HEK293 (cell line): Measurements from ENCODE around the gene NGRN.

Experiments used
- KLF9 ChIP-seq: fragments of 450-650 bp; formaldehyde crosslinking; IDR thresholded peaks from 2 replicates; pipeline ENCODE4 v1.5.1; 2016; ENCODE audit warnings: missing biosample characterization, missing genetic modification characterization, low read depth
- YY1 ChIP-seq: fragments of 450-650 bp; formaldehyde crosslinking; IDR thresholded peaks from 2 replicates; pipeline ENCODE4 v1.5.1; 2018; ENCODE audit warnings: missing biosample characterization, missing genetic modification characterization
- ZNF140 ChIP-seq: fragments of 450-650 bp; formaldehyde crosslinking; IDR thresholded peaks from 2 replicates; pipeline ENCODE4 v1.5.1; 2016; ENCODE audit warnings: missing biosample characterization, missing genetic modification characterization
- ZNF223 ChIP-seq: fragments of 450-650 bp; formaldehyde crosslinking; IDR thresholded peaks from 2 replicates; pipeline ENCODE4 v1.5.1; 2016; ENCODE audit warnings: missing biosample characterization, missing genetic modification characterization
- TF ChIP-seq, protein P1 (sequence below): fragments of 450-650 bp; formaldehyde crosslinking; IDR thresholded peaks from 2 replicates; pipeline ENCODE4 v1.5.1; 2017; ENCODE audit warnings: missing biosample characterization, missing genetic modification characterization
- TF ChIP-seq, protein P2 (sequence below): fragments of 450-650 bp; formaldehyde crosslinking; IDR thresholded peaks from 2 replicates; pipeline ENCODE4; 2016; ENCODE audit warnings: missing biosample characterization, missing genetic modification characterization
- TF ChIP-seq, protein P3 (sequence below): fragments of 450-650 bp; formaldehyde crosslinking; IDR thresholded peaks from 2 replicates; pipeline ENCODE4 v1.5.1; 2016; ENCODE audit warnings: missing biosample characterization, missing genetic modification characterization
- TF ChIP-seq, protein P4 (sequence below): fragments of 450-650 bp; formaldehyde crosslinking; IDR thresholded peaks from 2 replicates; pipeline ENCODE4 v1.5.1; 2016; ENCODE audit warnings: missing biosample characterization, missing genetic modification characterization

DNA sequence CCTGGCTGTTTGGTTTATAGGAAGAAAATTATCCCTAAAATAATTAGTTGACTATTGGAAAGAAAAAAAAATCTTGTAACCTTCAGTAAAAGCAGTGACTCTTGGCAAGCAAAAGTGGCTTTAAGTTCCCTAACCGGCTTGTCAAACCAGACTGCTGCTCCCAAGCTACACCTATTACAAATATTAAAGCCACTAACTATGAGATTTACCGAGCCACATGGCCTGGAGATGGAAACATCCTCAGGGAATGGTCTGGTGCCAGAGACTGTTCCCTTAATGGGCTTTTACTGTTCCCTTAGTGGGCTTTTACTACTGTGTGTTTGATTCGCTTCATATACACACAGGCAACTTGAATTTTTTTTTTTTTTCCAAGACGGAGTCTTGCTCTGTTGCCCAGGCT is 50.7 kb downstream of the NGRN start:
- TF ChIP-seq ZNF223 (tag by site-specific recombination): no peak
- TF ChIP-seq, protein P1, sequence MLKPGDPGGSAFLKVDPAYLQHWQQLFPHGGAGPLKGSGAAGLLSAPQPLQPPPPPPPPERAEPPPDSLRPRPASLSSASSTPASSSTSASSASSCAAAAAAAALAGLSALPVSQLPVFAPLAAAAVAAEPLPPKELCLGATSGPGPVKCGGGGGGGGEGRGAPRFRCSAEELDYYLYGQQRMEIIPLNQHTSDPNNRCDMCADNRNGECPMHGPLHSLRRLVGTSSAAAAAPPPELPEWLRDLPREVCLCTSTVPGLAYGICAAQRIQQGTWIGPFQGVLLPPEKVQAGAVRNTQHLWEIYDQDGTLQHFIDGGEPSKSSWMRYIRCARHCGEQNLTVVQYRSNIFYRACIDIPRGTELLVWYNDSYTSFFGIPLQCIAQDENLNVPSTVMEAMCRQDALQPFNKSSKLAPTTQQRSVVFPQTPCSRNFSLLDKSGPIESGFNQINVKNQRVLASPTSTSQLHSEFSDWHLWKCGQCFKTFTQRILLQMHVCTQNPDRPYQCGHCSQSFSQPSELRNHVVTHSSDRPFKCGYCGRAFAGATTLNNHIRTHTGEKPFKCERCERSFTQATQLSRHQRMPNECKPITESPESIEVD (tag by site-specific recombination): no peak
- TF ChIP-seq, protein P2, sequence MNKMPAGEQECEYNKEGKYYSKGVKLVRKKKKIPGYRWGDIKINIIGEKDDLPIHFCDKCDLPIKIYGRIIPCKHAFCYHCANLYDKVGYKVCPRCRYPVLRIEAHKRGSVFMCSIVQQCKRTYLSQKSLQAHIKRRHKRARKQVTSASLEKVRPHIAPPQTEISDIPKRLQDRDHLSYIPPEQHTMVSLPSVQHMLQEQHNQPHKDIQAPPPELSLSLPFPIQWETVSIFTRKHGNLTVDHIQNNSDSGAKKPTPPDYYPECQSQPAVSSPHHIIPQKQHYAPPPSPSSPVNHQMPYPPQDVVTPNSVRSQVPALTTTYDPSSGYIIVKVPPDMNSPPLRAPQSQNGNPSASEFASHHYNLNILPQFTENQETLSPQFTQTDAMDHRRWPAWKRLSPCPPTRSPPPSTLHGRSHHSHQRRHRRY (tag by site-specific recombination): no peak
- no peak for TF ChIP-seq ZNF140
- TF ChIP-seq, protein P3, sequence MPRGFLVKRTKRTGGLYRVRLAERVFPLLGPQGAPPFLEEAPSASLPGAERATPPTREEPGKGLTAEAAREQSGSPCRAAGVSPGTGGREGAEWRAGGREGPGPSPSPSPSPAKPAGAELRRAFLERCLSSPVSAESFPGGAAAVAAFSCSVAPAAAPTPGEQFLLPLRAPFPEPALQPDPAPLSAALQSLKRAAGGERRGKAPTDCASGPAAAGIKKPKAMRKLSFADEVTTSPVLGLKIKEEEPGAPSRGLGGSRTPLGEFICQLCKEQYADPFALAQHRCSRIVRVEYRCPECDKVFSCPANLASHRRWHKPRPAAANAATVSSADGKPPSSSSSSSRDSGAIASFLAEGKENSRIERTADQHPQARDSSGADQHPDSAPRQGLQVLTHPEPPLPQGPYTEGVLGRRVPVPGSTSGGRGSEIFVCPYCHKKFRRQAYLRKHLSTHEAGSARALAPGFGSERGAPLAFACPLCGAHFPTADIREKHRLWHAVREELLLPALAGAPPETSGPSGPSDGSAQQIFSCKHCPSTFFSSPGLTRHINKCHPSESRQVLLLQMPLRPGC (tag by site-specific recombination): no peak
- TF ChIP-seq, protein P4, sequence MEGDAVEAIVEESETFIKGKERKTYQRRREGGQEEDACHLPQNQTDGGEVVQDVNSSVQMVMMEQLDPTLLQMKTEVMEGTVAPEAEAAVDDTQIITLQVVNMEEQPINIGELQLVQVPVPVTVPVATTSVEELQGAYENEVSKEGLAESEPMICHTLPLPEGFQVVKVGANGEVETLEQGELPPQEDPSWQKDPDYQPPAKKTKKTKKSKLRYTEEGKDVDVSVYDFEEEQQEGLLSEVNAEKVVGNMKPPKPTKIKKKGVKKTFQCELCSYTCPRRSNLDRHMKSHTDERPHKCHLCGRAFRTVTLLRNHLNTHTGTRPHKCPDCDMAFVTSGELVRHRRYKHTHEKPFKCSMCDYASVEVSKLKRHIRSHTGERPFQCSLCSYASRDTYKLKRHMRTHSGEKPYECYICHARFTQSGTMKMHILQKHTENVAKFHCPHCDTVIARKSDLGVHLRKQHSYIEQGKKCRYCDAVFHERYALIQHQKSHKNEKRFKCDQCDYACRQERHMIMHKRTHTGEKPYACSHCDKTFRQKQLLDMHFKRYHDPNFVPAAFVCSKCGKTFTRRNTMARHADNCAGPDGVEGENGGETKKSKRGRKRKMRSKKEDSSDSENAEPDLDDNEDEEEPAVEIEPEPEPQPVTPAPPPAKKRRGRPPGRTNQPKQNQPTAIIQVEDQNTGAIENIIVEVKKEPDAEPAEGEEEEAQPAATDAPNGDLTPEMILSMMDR (tag by site-specific recombination): no peak
- TF ChIP-seq YY1 (tag by site-specific recombination): no peak
- TF ChIP-seq KLF9 (tag by site-specific recombination): no peak
